IMR-90 (cell line): Measurements from ENCODE around the gene FRK. TPM values are rescaled to one million over a fixed set of nuclear protein-coding genes. Genes with fewer than 3 reads are reported as not detected.

Experiments
- ATAC-seq: fragments of 200-7000 bp; cut with Tn5 transposase; 2 replicates; pipeline ENCODE4 v1.9.1; 2020; ENCODE audit warnings: low read depth, mild to moderate bottlenecking, moderate library complexity
- BruUV-seq: library from RNA; stranded (reverse); fragments of 400-500 nt; replicated peaks from 2 replicates; lab custom pipeline; 2021; lab: Mats Ljungman, UMichigan
- CTCF ChIA-PET: fragments of 300-600 bp; formaldehyde crosslinking; extraction: SDS; loops from one replicate; lab custom pipeline; 2021; ENCODE audit warnings: antibody characterized with exemption; lab: Yijun Ruan, JAX
- POLR2A ChIA-PET: fragments of 300-600 bp; sonication (Branson Sonifier 250); formaldehyde crosslinking; loops from one replicate; lab custom pipeline; 2022; ENCODE audit warnings: antibody characterized with exemption; ENCODE audit not compliant: unreplicated experiment; lab: Charles Lee
- DNase-seq: peaks from one replicate; pipeline ENCODE4 v3.0.0; 2013
- H2AFZ ChIP-seq: replicated peaks from 2 replicates; pipeline ENCODE3; 2013; ENCODE audit warnings: low read length, mild to moderate bottlenecking; ENCODE audit not compliant: poor library complexity
- H2AK5ac ChIP-seq: 2 replicates; pipeline ENCODE4 v1.6.1; 2013; ENCODE audit warnings: low read depth, low read length, inconsistent platforms
- H2AK9ac ChIP-seq: replicated peaks from 2 replicates; pipeline ENCODE3; 2013; ENCODE audit warnings: mild to moderate bottlenecking, low read depth, low read length, moderate library complexity; ENCODE audit not compliant: poor library complexity
- H2BK120ac ChIP-seq: 2 replicates; pipeline ENCODE4 v1.6.1; 2013; ENCODE audit warnings: low read depth, low read length, inconsistent platforms
- H2BK15ac ChIP-seq: 3 replicates; pipeline ENCODE4 v1.6.1; 2013; ENCODE audit warnings: low read depth, low read length, inconsistent platforms
- H2BK20ac ChIP-seq: 2 replicates; pipeline ENCODE4 v1.6.1; 2013; ENCODE audit warnings: low read depth, mild to moderate bottlenecking, inconsistent platforms, low read length, moderate library complexity
- H2BK5ac ChIP-seq: 2 replicates; pipeline ENCODE4 v1.6.1; 2013; ENCODE audit warnings: mild to moderate bottlenecking, low read depth, low read length, inconsistent platforms; ENCODE audit not compliant: poor library complexity, severe bottlenecking
- H3K14ac ChIP-seq: replicated peaks from 2 replicates; pipeline ENCODE4 v1.6.1; 2013; ENCODE audit warnings: low read depth, low read length, inconsistent platforms
- H3K18ac ChIP-seq: 2 replicates; pipeline ENCODE4 v1.6.1; 2013; ENCODE audit warnings: low read depth, low read length, control low read depth
- H3K23ac ChIP-seq: 2 replicates; pipeline ENCODE4 v1.6.1; 2013; ENCODE audit warnings: low read depth, low read length, inconsistent platforms
- H3K27ac ChIP-seq: 2 replicates; pipeline ENCODE4 v1.5.1; 2013; ENCODE audit warnings: mild to moderate bottlenecking, control low read depth, low read length; ENCODE audit not compliant: insufficient read depth
- H3K27me3 ChIP-seq: 2 replicates; pipeline ENCODE4 v1.6.1; 2013; ENCODE audit warnings: low read length; ENCODE audit not compliant: control insufficient read depth, insufficient read depth
- H3K36me3 ChIP-seq: 2 replicates; pipeline ENCODE4 v1.6.1; 2013; ENCODE audit warnings: low read length, mixed read lengths; ENCODE audit not compliant: control insufficient read depth, insufficient read depth
- H3K4ac ChIP-seq: 2 replicates; pipeline ENCODE4 v1.6.1; 2013; ENCODE audit warnings: low read depth, low read length, inconsistent platforms
- H3K4me1 ChIP-seq: 2 replicates; pipeline ENCODE4 v1.6.1; 2013; ENCODE audit warnings: low read length, mixed read lengths; ENCODE audit not compliant: control insufficient read depth, insufficient read depth
- H3K4me2 ChIP-seq: 2 replicates; pipeline ENCODE4 v1.6.1; 2013; ENCODE audit warnings: low read depth, mild to moderate bottlenecking, control low read depth, low read length, moderate library complexity
- H3K4me3 ChIP-seq: 2 replicates; pipeline ENCODE4 v1.5.1; 2013; ENCODE audit warnings: low read depth, mild to moderate bottlenecking, control low read depth, low read length, moderate library complexity; ENCODE audit not compliant: insufficient read depth
- H3K56ac ChIP-seq: 2 replicates; pipeline ENCODE4 v1.6.1; 2013; ENCODE audit warnings: low read length, inconsistent platforms; ENCODE audit not compliant: insufficient read depth; ENCODE audit errors: extremely low read depth
- H3K79me1 ChIP-seq, 2 experiments: 2 replicates each; pipeline ENCODE4 v1.6.1; 2013; ENCODE audit warnings: low read length in 2 of 2, inconsistent platforms in 1 of 2, low read depth in 1 of 2
- H3K9ac ChIP-seq: 2 replicates; pipeline ENCODE4 v1.6.1; 2013; ENCODE audit warnings: low read depth, low read length, control low read depth
- H3K9me1 ChIP-seq: 2 replicates; pipeline ENCODE4 v1.6.1; 2013; ENCODE audit warnings: low read length, inconsistent platforms; ENCODE audit not compliant: insufficient read depth
- H3K9me3 ChIP-seq: 2 replicates; pipeline ENCODE4 v1.6.1; 2013; ENCODE audit warnings: low read length; ENCODE audit not compliant: control insufficient read depth, insufficient read depth
- H4K20me1 ChIP-seq: 2 replicates; pipeline ENCODE4 v1.6.1; 2013; ENCODE audit warnings: low read length, inconsistent platforms; ENCODE audit not compliant: insufficient read depth
- H4K5ac ChIP-seq: 2 replicates; pipeline ENCODE4 v1.6.1; 2013; ENCODE audit warnings: mild to moderate bottlenecking, low read depth, low read length, control low read depth
- H4K8ac ChIP-seq, 2 experiments: 2 replicates each; pipeline ENCODE4 v1.6.1; 2013; ENCODE audit warnings: low read depth in 2 of 2, low read length in 2 of 2, control low read depth in 1 of 2, inconsistent platforms in 1 of 2
- H4K91ac ChIP-seq: 2 replicates; pipeline ENCODE4 v1.6.1; 2013; ENCODE audit warnings: low read depth, low read length, inconsistent platforms; ENCODE audit not compliant: insufficient read depth
- BHLHE40 ChIP-seq: fragments of 150-350 bp; IDR thresholded peaks from 2 replicates; pipeline ENCODE4 v1.6.1; 2016; ENCODE audit warnings: mild to moderate bottlenecking, low read depth, low read length
- CEBPB ChIP-seq: IDR thresholded peaks from 2 replicates; pipeline ENCODE4 v1.6.1; 2012; ENCODE audit warnings: low read depth, low read length, improper control_type of control experiment
- CHD1 ChIP-seq: IDR thresholded peaks from 2 replicates; pipeline ENCODE4 v1.6.1; 2012; ENCODE audit warnings: low read depth, low read length, improper control_type of control experiment
- CTCF ChIP-seq: conservative IDR thresholded peaks from 2 replicates; pipeline ENCODE4 v1.5.1; 2012; ENCODE audit warnings: mild to moderate bottlenecking, low read depth, low read length, improper control_type of control experiment
- ELK1 ChIP-seq: fragments of 150-350 bp; IDR thresholded peaks from 2 replicates; pipeline ENCODE4 v1.6.1; 2016; ENCODE audit warnings: low read depth, mild to moderate bottlenecking, low read length, moderate library complexity, borderline replicate concordance
- FOS ChIP-seq: fragments of 150-350 bp; IDR thresholded peaks from 2 replicates; pipeline ENCODE4 v1.6.1; 2016; ENCODE audit warnings: low read depth, low read length
- MAFK ChIP-seq: IDR thresholded peaks from 2 replicates; pipeline ENCODE4 v1.6.1; 2012; ENCODE audit warnings: low read depth, low read length, improper control_type of control experiment
- MAZ ChIP-seq: IDR thresholded peaks from 2 replicates; pipeline ENCODE4 v1.6.1; 2012; ENCODE audit warnings: low read depth, mild to moderate bottlenecking, low read length, improper control_type of control experiment, moderate library complexity, borderline replicate concordance
- MXI1 ChIP-seq: IDR thresholded peaks from 2 replicates; pipeline ENCODE4 v1.6.1; 2012; ENCODE audit warnings: low read depth, mild to moderate bottlenecking, low read length, moderate library complexity, borderline replicate concordance
- NFE2L2 ChIP-seq: fragments of 150-350 bp; IDR thresholded peaks from 2 replicates; pipeline ENCODE4 v1.6.1; 2016; ENCODE audit warnings: low read depth, mild to moderate bottlenecking, low read length
- POLR2A ChIP-seq: IDR thresholded peaks from 2 replicates; pipeline ENCODE4 v1.6.1; 2012; ENCODE audit warnings: mild to moderate bottlenecking, low read depth, low read length
- RAD21 ChIP-seq: IDR thresholded peaks from 2 replicates; pipeline ENCODE4 v1.6.1; 2012; ENCODE audit warnings: low read length, improper control_type of control experiment
- RCOR1 ChIP-seq: IDR thresholded peaks from 2 replicates; pipeline ENCODE4 v1.6.1; 2012; ENCODE audit warnings: mild to moderate bottlenecking, low read length, improper control_type of control experiment; ENCODE audit not compliant: insufficient replicate concordance
- RFX5 ChIP-seq: IDR thresholded peaks from 2 replicates; pipeline ENCODE4 v1.8.0; 2012; ENCODE audit warnings: low read depth, mild to moderate bottlenecking, low read length, moderate library complexity
- SMC3 ChIP-seq: fragments of 150-350 bp; IDR thresholded peaks from 2 replicates; pipeline ENCODE4 v1.6.1; 2016; ENCODE audit warnings: low read depth, mild to moderate bottlenecking, antibody characterized with exemption, low read length, moderate library complexity
- USF2 ChIP-seq: fragments of 150-350 bp; IDR thresholded peaks from 2 replicates; pipeline ENCODE4 v1.6.1; 2017; ENCODE audit warnings: mild to moderate bottlenecking, antibody characterized with exemption, low read length, low read depth
- WGBS, 2 experiments: methylation state at CpG; one replicate each; pipeline versions ENCODE4 v1.1.5 to v1.1.7; 2013; ENCODE audit warnings: missing lambda C conversion rate in 2 of 2; ENCODE audit not compliant: insufficient read length in 1 of 2; ENCODE audit errors: extremely low coverage in 2 of 2; 5-methylcytosine and 5-hydroxymethylcytosine counted together
- dilution Hi-C: fragments of 300-500 bp; cut with HindIII; formaldehyde crosslinking; loops from one replicate; pipeline ENCODE4 v1.14.3; 2018; ENCODE audit warnings: low sequenced_read_pairs; ENCODE audit not compliant: unreplicated experiment
- in situ Hi-C: fragments of 300-500 bp; cut with MboI; formaldehyde crosslinking; loops from 3 replicates; pipeline ENCODE4 v1.14.3; 2019; ENCODE audit warnings: low sequenced_read_pairs, inconsistent platforms, mixed read lengths
- intact Hi-C: fragments of 100-400 bp; cut with micrococcal nuclease; formaldehyde crosslinking; loops from 2 replicates; pipeline ENCODE4 v1.10.0; 2022
- polyA plus RNA-seq, 3 experiments: library from polyadenylated mRNA; depleted of rRNA; stranded (reverse); fragments of >200 nt; gene quantifications; 2 replicates each; pipeline ENCODE4 v1.2.3, GENCODE V29; 2012; ENCODE audit warnings: low replicate concordance in 1 of 3
- total RNA-seq: library from RNA; depleted of rRNA; stranded (reverse); fragments of >200 nt; gene quantifications from 2 replicates; pipeline ENCODE4 v1.2.3, GENCODE V29; 2012

The FRK gene
- total and polyA plus RNA-seq, 2 of the 4 experiments (the other 2 are of a cell fraction), result under 0.01 to 0.02 TPM

- intact Hi-C loops (no loop called here), dilution Hi-C loops (no loop called here), in situ Hi-C loops (no loop called here)
- POLR2A ChIA-PET, result no interaction called here
- Histone ChIP-seq H3K4me1 (no peaks in the 10 kb centered on the region), H3K4ac (no peak overlapping the region), H3K9ac (no peak overlapping the region), H2BK120ac (no peak overlapping the region), H3K4me2 (no peak overlapping the region), H3K23ac (no peak overlapping the region), H3K9me1 (no peaks in the 10 kb centered on the region), H2BK20ac (no peak overlapping the region), H4K8ac (no peak overlapping the region), H3K9me3 (no peaks in the 10 kb centered on the region), H4K5ac (no peak overlapping the region), H3K27ac (no peak overlapping the region), H2BK5ac (no peak overlapping the region), H3K56ac (no peak overlapping the region), H3K18ac (no peak overlapping the region), H3K27me3 (no peaks in the 10 kb centered on the region), H4K91ac (no peak overlapping the region), H3K79me1 (no peaks in the 10 kb centered on the region), H4K20me1 (no peaks in the 10 kb centered on the region), H3K36me3 (no peaks in the 10 kb centered on the region), H3K14ac (no peak overlapping the region), H2AFZ (no peak overlapping the region), H2BK15ac (no peak overlapping the region), H2AK5ac (no peak overlapping the region), H2AK9ac (no peak overlapping the region), H3K4me3 (no peak overlapping the region)
- no CpG with 5 or more reads among the region's 2 CpGs for WGBS, 2 experiments
- ATAC-seq (no peak), DNase-seq (no peak)
- CTCF ChIA-PET, result interaction anchor here (1.0 to 1.3 kb wide), 2 partner anchors 9 to 39 kb away, joined by 3 to 4 read pairs; no protein-coding TSS in a partner anchor
- TF ChIP-seq RFX5 (no peak), POLR2A (no peak), CTCF (no peak), MXI1 (no peak), SMC3 (no peak), MAFK (no peak), CEBPB (no peak), NFE2L2 (no peak), MAZ (no peak), FOS (no peak), RCOR1 (no peak), ELK1 (no peak), RAD21 (no peak), USF2 (no peak), BHLHE40 (no peak), CHD1 (no peak)
- no TSS peak for BruUV-seq
Observed at GRCh38 chr6:115972679-115973078, 88.0 kb downstream of the FRK start.
